GM19193 (cell line): Measurements from ENCODE around the gene TRIM9.

ENCODE experiments used
- POLR2A ChIP-seq: IDR thresholded peaks from 4 replicates; pipeline ENCODE4 v1.6.1; 2011; ENCODE audit not compliant: insufficient read depth, insufficient read length; ENCODE audit errors: extremely low read depth

The TRIM9 gene

GRCh38 chr14:50932156-50932555 is 162.7 kb downstream of the TRIM9 start:
- no peak for TF ChIP-seq POLR2A

- TF ChIP-seq POLR2A: no peak
Measured at GRCh38 chr14:50931559-50931958, 163.3 kb downstream of the TRIM9 start.

- TF ChIP-seq POLR2A: no peak
Measured at GRCh38 chr14:50929506-50929905, 165.4 kb downstream of the TRIM9 start.

GRCh38 chr14:50928002-50928635 is 166.8 kb downstream of the TRIM9 start:
- TF ChIP-seq POLR2A: no peak

GRCh38 chr14:50926851-50927386 is 168.0 kb downstream of the TRIM9 start:
- TF ChIP-seq POLR2A: no peak
